Neural progenitor cell (in vitro differentiated cells): ENCODE data around the gene MAT2A. TPM values are rescaled to one million over a fixed set of nuclear protein-coding genes. Genes with fewer than 3 reads are reported as not detected.
"Not testable (repeated sequence)": the region's sequence is repeated elsewhere in the genome, so short reads cannot be mapped to it uniquely, and the experiment has no call there.

ENCODE experiments used
- DNase-seq: peaks from one replicate; pipeline ENCODE4 v3.0.0-alpha.2; 2016; ENCODE audit warnings: low spot score
- H2AFZ ChIP-seq: fragments of 200-600 bp; sonication (generic); replicated peaks from 2 replicates; pipeline ENCODE4 v1.6.1; 2016; ENCODE audit warnings: antibody characterized with exemption
- H3F3A ChIP-seq: fragments of 200-600 bp; sonication (generic); 2 replicates; pipeline ENCODE4 v1.6.1; 2016; ENCODE audit warnings: antibody characterized with exemption, low read depth
- H3K27ac ChIP-seq: fragments of 200-600 bp; sonication (generic); 2 replicates; pipeline ENCODE4 v1.5.1; 2016; ENCODE audit warnings: mild to moderate bottlenecking
- H3K27me3 ChIP-seq: fragments of 200-600 bp; sonication (generic); 2 replicates; pipeline ENCODE4 v1.6.1; 2016; ENCODE audit warnings: mild to moderate bottlenecking, moderate library complexity
- H3K36me3 ChIP-seq: fragments of 200-600 bp; sonication (generic); 2 replicates; pipeline ENCODE4 v1.5.1; 2016
- H3K4me1 ChIP-seq: fragments of 200-600 bp; sonication (generic); 2 replicates; pipeline ENCODE4 v1.6.1; 2016; ENCODE audit warnings: mixed run types
- H3K4me2 ChIP-seq: fragments of 200-600 bp; sonication (generic); 2 replicates; pipeline ENCODE4 v1.6.1; 2016
- H3K4me3 ChIP-seq: fragments of 200-600 bp; sonication (generic); 2 replicates; pipeline ENCODE4 v1.5.1; 2016
- H3K79me2 ChIP-seq: fragments of 200-600 bp; sonication (generic); 2 replicates; pipeline ENCODE4 v1.6.1; 2016; ENCODE audit warnings: low read depth
- H3K9ac ChIP-seq: fragments of 200-600 bp; sonication (generic); 2 replicates; pipeline ENCODE4 v1.6.1; 2016
- H3K9me3 ChIP-seq: fragments of 200-600 bp; sonication (generic); 2 replicates; pipeline ENCODE4 v1.5.1; 2016; ENCODE audit warnings: low read depth
- H4K20me1 ChIP-seq: fragments of 200-600 bp; sonication (generic); 2 replicates; pipeline ENCODE4 v1.6.1; 2016; ENCODE audit warnings: low read depth
- H3K27ac Mint-ChIP-seq: 3 replicates; pipeline ENCODE4 v1.8.0; 2021; ENCODE audit warnings: mixed read lengths
- H3K27me3 Mint-ChIP-seq: 2 replicates; pipeline ENCODE4 v1.8.0; 2022; ENCODE audit warnings: low read depth, mild to moderate bottlenecking, inconsistent platforms, moderate library complexity, mixed read lengths; ENCODE audit not compliant: insufficient read depth
- H3K36me3 Mint-ChIP-seq: 3 replicates; pipeline ENCODE4 v1.8.0; 2021; ENCODE audit warnings: mixed read lengths
- H3K4me1 Mint-ChIP-seq: 3 replicates; pipeline ENCODE4 v1.8.0; 2021; ENCODE audit warnings: mixed read lengths
- H3K4me3 Mint-ChIP-seq: 3 replicates; pipeline ENCODE4 v1.8.0; 2021; ENCODE audit warnings: mild to moderate bottlenecking, moderate library complexity, mixed read lengths
- H3K9me3 Mint-ChIP-seq: 3 replicates; pipeline ENCODE4 v1.8.0; 2020; ENCODE audit warnings: mixed read lengths
- CTCF ChIP-seq: fragments of 200-600 bp; sonication (generic); IDR thresholded peaks from 2 replicates; pipeline ENCODE4 v1.5.1; 2017; ENCODE audit warnings: antibody characterized with exemption, mild to moderate bottlenecking
- EZH2 ChIP-seq: fragments of 200-600 bp; sonication (generic); IDR thresholded peaks from 2 replicates; pipeline ENCODE4 v1.6.1; 2017; ENCODE audit warnings: antibody characterized with exemption, mild to moderate bottlenecking, moderate library complexity
- EZH2phosphoT487 ChIP-seq: fragments of 200-600 bp; sonication (generic); IDR thresholded peaks from 2 replicates; pipeline ENCODE4 v1.6.1; 2017; ENCODE audit warnings: antibody characterized with exemption
- small RNA-seq: library from RNA; depleted of rRNA; stranded (forward); fragments of <200 nt; gene quantifications from one replicate; pipeline ENCODE3, GENCODE V24; 2015
- total RNA-seq: library from RNA; depleted of rRNA; stranded (reverse); fragments of >200 nt; gene quantifications from 2 replicates; pipeline ENCODE4 v1.2.3, GENCODE V29; 2015; ENCODE audit warnings: low replicate concordance

The MAT2A gene
- total RNA-seq, 1 donor from 2014 or later: 221 TPM

- Histone ChIP-seq H2AFZ (no peak overlapping the region), H3K4me2 (no peak overlapping the region), H3K27me3 (peaks cover 46% of the 10 kb centered on the region), H3K4me3 (no peak overlapping the region), H3K27ac (no peak overlapping the region), H3K9ac (no peak overlapping the region), H3K4me1 (no peaks in the 10 kb centered on the region), H3K9me3 (no peaks in the 10 kb centered on the region), H3F3A (no peaks in the 10 kb centered on the region), H4K20me1 (no peaks in the 10 kb centered on the region), H3K36me3 (no peaks in the 10 kb centered on the region), H3K79me2 (peaks cover 8% of the 10 kb centered on the region)
- H3K4me3 Mint-ChIP-seq: no peak overlapping the region
- no peak for DNase-seq
- TF ChIP-seq EZH2phosphoT487: no peak
- TF ChIP-seq CTCF: no peak
- TF ChIP-seq EZH2: no peak
- no peaks in the 10 kb centered on the region for H3K36me3 Mint-ChIP-seq
- peaks cover 42% of the 10 kb centered on the region for H3K4me1 Mint-ChIP-seq
- no peaks in the 10 kb centered on the region for H3K9me3 Mint-ChIP-seq
- H3K27me3 Mint-ChIP-seq: no peaks in the 10 kb centered on the region
- no peak overlapping the region for H3K27ac Mint-ChIP-seq
Measured at GRCh38 chr2:85590950-85591349, 52.0 kb downstream of the MAT2A start.

GRCh38 chr2:85591563-85591962 lies 52.6 kb downstream of the MAT2A start:
- Histone ChIP-seq H4K20me1 (peaks cover 5% of the 10 kb centered on the region), H3K27me3 (peaks cover 40% of the 10 kb centered on the region), H3K9ac (no peak overlapping the region), H3K9me3 (no peaks in the 10 kb centered on the region), H2AFZ (no peak overlapping the region), H3F3A (no peaks in the 10 kb centered on the region), H3K4me3 (no peak overlapping the region), H3K27ac (no peak overlapping the region), H3K4me1 (peaks cover 4% of the 10 kb centered on the region), H3K36me3 (no peaks in the 10 kb centered on the region), H3K4me2 (no peak overlapping the region), H3K79me2 (peaks cover 14% of the 10 kb centered on the region)
- H3K4me1 Mint-ChIP-seq: peaks cover 47% of the 10 kb centered on the region
- DNase-seq: no peak
- no peaks in the 10 kb centered on the region for H3K27me3 Mint-ChIP-seq
- peak overlapping the region; percentile 81 for H3K27ac Mint-ChIP-seq
- TF ChIP-seq CTCF (no peak), EZH2 (no peak), EZH2phosphoT487 (no peak)
- peak overlapping the region; percentile 25 for H3K4me3 Mint-ChIP-seq
- H3K9me3 Mint-ChIP-seq: no peaks in the 10 kb centered on the region
- no peaks in the 10 kb centered on the region for H3K36me3 Mint-ChIP-seq

- not testable (repeated sequence) for H3K27ac Mint-ChIP-seq, H3K9me3 Mint-ChIP-seq
Measured at GRCh38 chr2:85592299-85592698, 53.3 kb downstream of the MAT2A start.

GRCh38 chr2:85593023-85593422 lies 54.1 kb downstream of the MAT2A start:
- DNase-seq: no peak
- H3K27me3 ChIP-seq: peaks cover 25% of the 10 kb centered on the region
- H3K27ac Mint-ChIP-seq: no peak overlapping the region
- no peaks in the 10 kb centered on the region for H3K9me3 Mint-ChIP-seq
- H3K27ac ChIP-seq: no peak overlapping the region
- H3K36me3 Mint-ChIP-seq: no peaks in the 10 kb centered on the region
- H3K27me3 Mint-ChIP-seq: peaks cover 2% of the 10 kb centered on the region
- H3K4me3 ChIP-seq: no peak overlapping the region
- H3K4me1 ChIP-seq: peaks cover 6% of the 10 kb centered on the region
- H3K9me3 ChIP-seq: no peaks in the 10 kb centered on the region
- H2AFZ ChIP-seq: no peak overlapping the region
- no peak overlapping the region for H3K9ac ChIP-seq
- TF ChIP-seq CTCF: no peak
- no peak for TF ChIP-seq EZH2phosphoT487
- no peak for TF ChIP-seq EZH2
- peaks cover 48% of the 10 kb centered on the region for H3K4me1 Mint-ChIP-seq
- no peaks in the 10 kb centered on the region for H3F3A ChIP-seq
- peak overlapping the region; percentile 41 for H3K4me3 Mint-ChIP-seq
- H3K79me2 ChIP-seq: peaks cover 25% of the 10 kb centered on the region
- peaks cover 10% of the 10 kb centered on the region for H4K20me1 ChIP-seq
- no peaks in the 10 kb centered on the region for H3K36me3 ChIP-seq
- no peak overlapping the region for H3K4me2 ChIP-seq

More at GRCh38 chr2:85592299-85592698, 53.3 kb downstream of the MAT2A start:
- not testable (repeated sequence) for H3K36me3 ChIP-seq, H3K4me1 ChIP-seq, H4K20me1 ChIP-seq, H3K4me2 ChIP-seq, H3K9me3 ChIP-seq, H3K27ac ChIP-seq, H3K27me3 Mint-ChIP-seq, H3F3A ChIP-seq, H2AFZ ChIP-seq, H3K36me3 Mint-ChIP-seq, DNase-seq, H3K9ac ChIP-seq, H3K4me3 ChIP-seq
- Mint-ChIP-seq H3K4me1 (peaks cover 53% of the 10 kb centered on the region), H3K4me3 (peak overlapping the region; percentile 46)
- Histone ChIP-seq H3K79me2 (peaks cover 21% of the 10 kb centered on the region), H3K27me3 (peaks cover 32% of the 10 kb centered on the region)

Small RNA genes within 50 kb of the gene (small RNA-seq; reads per million reads assigned to genes)
- not detected for gene RN7SL126P

Other genes with a start within 250 kb of the MAT2A start
- gene TGOLN2, start 211.2 kb upstream of the MAT2A start, total RNA-seq: 28.5 and 31.9 TPM in 2 replicates
- 13.3 and 19.0 TPM in 2 replicates for gene RETSAT, start 184.6 kb upstream of the MAT2A start, total RNA-seq
- 21.5 and 28.1 TPM in 2 replicates for gene ELMOD3, start 184.4 kb upstream of the MAT2A start, total RNA-seq
- 23.9 TPM in 2 replicates for gene CAPG, start 128.8 kb upstream of the MAT2A start, total RNA-seq
- gene SH2D6, start 120.5 kb upstream of the MAT2A start, total RNA-seq: 0.07 and 0.74 TPM in 2 replicates
- 29.7 and 41.7 TPM in 2 replicates for gene GGCX, start 22.3 kb downstream of the MAT2A start, total RNA-seq
- 0.52 and 2.4 TPM in 2 replicates for gene VAMP8, start 38.4 kb downstream of the MAT2A start, total RNA-seq
- gene VAMP5, start 45.3 kb downstream of the MAT2A start, total RNA-seq: not detected in 2 replicates
- 81.3 and 113 TPM in 2 replicates for gene RNF181, start 56.6 kb downstream of the MAT2A start, total RNA-seq
- gene TMEM150A, start 63.5 kb downstream of the MAT2A start, total RNA-seq: 7.2 and 12.5 TPM in 2 replicates
- 31.1 and 47.6 TPM in 2 replicates for gene C2orf68, start 72.9 kb downstream of the MAT2A start, total RNA-seq
- gene USP39, start 77.0 kb downstream of the MAT2A start, total RNA-seq: 85.3 and 87.3 TPM in 2 replicates
- not detected in 2 replicates for gene SFTPB, start 129.0 kb downstream of the MAT2A start, total RNA-seq
- 0.65 TPM in 1 of 2 replicates, not detected in the other for gene GNLY, start 155.2 kb downstream of the MAT2A start, total RNA-seq
- 0.43 TPM in 1 of 2 replicates, not detected in the other for gene ATOH8, start 214.8 kb downstream of the MAT2A start, total RNA-seq